DOHH2 (cell line): ENCODE results near the gene HSD17B14.

Experiments used
- H3F3A ChIP-seq: fragments of 200-600 bp; sonication (generic), shearing (Covaris generic); 2 replicates; pipeline ENCODE4 v1.6.0; 2016; ENCODE audit warnings: antibody characterized with exemption, mild to moderate bottlenecking; ENCODE audit not compliant: control insufficient read depth, insufficient read depth
- H3K27ac ChIP-seq: fragments of 200-600 bp; sonication (generic); 2 replicates; pipeline ENCODE4 v1.5.1; 2014; ENCODE audit warnings: low read depth, mild to moderate bottlenecking, low read length, moderate library complexity
- H3K27me3 ChIP-seq: fragments of 200-600 bp; sonication (generic); 2 replicates; pipeline ENCODE4 v1.6.1; 2014; ENCODE audit warnings: mild to moderate bottlenecking, low read length, mixed read lengths; ENCODE audit not compliant: control insufficient read depth
- H3K36me3 ChIP-seq: fragments of 200-600 bp; sonication (generic); 2 replicates; pipeline ENCODE4 v1.6.1; 2014; ENCODE audit warnings: mild to moderate bottlenecking, low read length, moderate library complexity, mixed read lengths; ENCODE audit not compliant: control insufficient read depth
- H3K4me1 ChIP-seq: fragments of 200-600 bp; sonication (generic); 2 replicates; pipeline ENCODE4 v1.6.1; 2014; ENCODE audit warnings: mild to moderate bottlenecking, low read length, mixed read lengths; ENCODE audit not compliant: control insufficient read depth
- H3K4me2 ChIP-seq: fragments of 200-600 bp; sonication (generic); 2 replicates; pipeline ENCODE4 v1.6.0; 2014; ENCODE audit warnings: mild to moderate bottlenecking, low read length, moderate library complexity
- H3K4me3 ChIP-seq: fragments of 200-600 bp; sonication (generic); 2 replicates; pipeline ENCODE4 v1.5.1; 2014; ENCODE audit warnings: mild to moderate bottlenecking, low read length, mixed read lengths
- H3K79me2 ChIP-seq: fragments of 200-600 bp; sonication (generic); 2 replicates; pipeline ENCODE4 v1.6.1; 2014; ENCODE audit warnings: mild to moderate bottlenecking, low read length, mixed read lengths; ENCODE audit not compliant: control insufficient read depth
- H3K9me2 ChIP-seq: fragments of 200-600 bp; sonication (generic); replicated peaks from 2 replicates; pipeline ENCODE4 v1.6.1; 2014; ENCODE audit warnings: mild to moderate bottlenecking, low read length, mixed read lengths; ENCODE audit not compliant: control insufficient read depth
- H3K9me3 ChIP-seq: fragments of 200-600 bp; sonication (generic); 2 replicates; pipeline ENCODE4 v1.6.1; 2014; ENCODE audit warnings: antibody characterized with exemption, low read length, mixed read lengths; ENCODE audit not compliant: control insufficient read depth, insufficient read depth
- H4K20me1 ChIP-seq: fragments of 200-600 bp; sonication (generic); 2 replicates; pipeline ENCODE4 v1.6.0; 2014; ENCODE audit warnings: low read depth, mild to moderate bottlenecking, antibody characterized with exemption, low read length, moderate library complexity; ENCODE audit not compliant: control insufficient read depth, insufficient read depth
- EZH2phosphoT487 ChIP-seq: fragments of 200-600 bp; sonication (generic); IDR thresholded peaks from 2 replicates; pipeline ENCODE4 v1.6.1; 2017; ENCODE audit warnings: borderline replicate concordance, mild to moderate bottlenecking, antibody characterized with exemption, low read length, moderate library complexity, mixed read lengths
- TF ChIP-seq, protein P1 (sequence below): fragments of 200-600 bp; sonication (generic); IDR thresholded peaks from one replicate; pipeline ENCODE4 v1.5.1; 2014; ENCODE audit warnings: antibody characterized with exemption, mild to moderate bottlenecking, low read depth, low read length; ENCODE audit not compliant: poor library complexity, severe bottlenecking

Gene HSD17B14

DNA sequence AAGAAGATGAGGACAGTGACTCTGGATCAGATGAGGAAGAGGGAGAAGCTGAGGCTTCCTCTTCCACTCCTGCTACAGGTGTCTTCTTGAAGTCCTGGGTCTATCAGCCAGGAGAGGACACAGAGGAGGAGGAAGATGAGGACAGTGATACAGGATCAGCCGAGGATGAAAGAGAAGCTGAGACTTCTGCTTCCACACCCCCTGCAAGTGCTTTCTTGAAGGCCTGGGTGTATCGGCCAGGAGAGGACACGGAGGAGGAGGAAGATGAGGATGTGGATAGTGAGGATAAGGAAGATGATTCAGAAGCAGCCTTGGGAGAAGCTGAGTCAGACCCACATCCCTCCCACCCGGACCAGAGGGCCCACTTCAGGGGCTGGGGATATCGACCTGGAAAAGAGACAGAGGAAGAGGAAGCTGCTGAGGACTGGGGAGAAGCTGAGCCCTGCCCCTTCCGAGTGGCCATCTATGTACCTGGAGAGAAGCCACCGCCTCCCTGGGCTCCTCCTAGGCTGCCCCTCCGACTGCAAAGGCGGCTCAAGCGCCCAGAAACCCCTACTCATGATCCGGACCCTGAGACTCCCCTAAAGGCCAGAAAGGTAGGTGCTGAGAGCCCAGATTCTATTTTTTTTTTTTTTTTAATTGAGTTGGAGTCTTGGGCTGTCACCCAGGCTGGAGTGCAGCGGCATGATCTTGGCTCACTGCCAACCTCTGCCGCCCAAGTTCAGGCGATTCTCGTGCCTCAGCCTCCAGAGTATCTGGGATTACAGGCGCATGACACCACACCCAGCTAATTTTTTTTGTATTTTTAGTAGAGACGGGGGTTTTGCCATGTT lies 38.2 kb upstream of the HSD17B14 start:
- Histone ChIP-seq H3K4me2 (peak overlapping the region; percentile 92), H3F3A (peaks cover 54% of the 10 kb centered on the region), H3K9me3 (no peaks in the 10 kb centered on the region), H3K79me2 (peaks cover 42% of the 10 kb centered on the region), H3K4me3 (peak overlapping the region; percentile 100), H3K4me1 (peaks cover 50% of the 10 kb centered on the region), H3K27me3 (no peaks in the 10 kb centered on the region), H4K20me1 (peaks cover 16% of the 10 kb centered on the region; the same call in 1 of the 2 replicates), H3K27ac (peak overlapping the region; percentile 96), H3K36me3 (peaks cover 57% of the 10 kb centered on the region), H3K9me2 (no peaks in the 10 kb centered on the region)
- TF ChIP-seq EZH2phosphoT487: no peak
- TF ChIP-seq, protein P1, sequence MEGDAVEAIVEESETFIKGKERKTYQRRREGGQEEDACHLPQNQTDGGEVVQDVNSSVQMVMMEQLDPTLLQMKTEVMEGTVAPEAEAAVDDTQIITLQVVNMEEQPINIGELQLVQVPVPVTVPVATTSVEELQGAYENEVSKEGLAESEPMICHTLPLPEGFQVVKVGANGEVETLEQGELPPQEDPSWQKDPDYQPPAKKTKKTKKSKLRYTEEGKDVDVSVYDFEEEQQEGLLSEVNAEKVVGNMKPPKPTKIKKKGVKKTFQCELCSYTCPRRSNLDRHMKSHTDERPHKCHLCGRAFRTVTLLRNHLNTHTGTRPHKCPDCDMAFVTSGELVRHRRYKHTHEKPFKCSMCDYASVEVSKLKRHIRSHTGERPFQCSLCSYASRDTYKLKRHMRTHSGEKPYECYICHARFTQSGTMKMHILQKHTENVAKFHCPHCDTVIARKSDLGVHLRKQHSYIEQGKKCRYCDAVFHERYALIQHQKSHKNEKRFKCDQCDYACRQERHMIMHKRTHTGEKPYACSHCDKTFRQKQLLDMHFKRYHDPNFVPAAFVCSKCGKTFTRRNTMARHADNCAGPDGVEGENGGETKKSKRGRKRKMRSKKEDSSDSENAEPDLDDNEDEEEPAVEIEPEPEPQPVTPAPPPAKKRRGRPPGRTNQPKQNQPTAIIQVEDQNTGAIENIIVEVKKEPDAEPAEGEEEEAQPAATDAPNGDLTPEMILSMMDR: no peak

DNA sequence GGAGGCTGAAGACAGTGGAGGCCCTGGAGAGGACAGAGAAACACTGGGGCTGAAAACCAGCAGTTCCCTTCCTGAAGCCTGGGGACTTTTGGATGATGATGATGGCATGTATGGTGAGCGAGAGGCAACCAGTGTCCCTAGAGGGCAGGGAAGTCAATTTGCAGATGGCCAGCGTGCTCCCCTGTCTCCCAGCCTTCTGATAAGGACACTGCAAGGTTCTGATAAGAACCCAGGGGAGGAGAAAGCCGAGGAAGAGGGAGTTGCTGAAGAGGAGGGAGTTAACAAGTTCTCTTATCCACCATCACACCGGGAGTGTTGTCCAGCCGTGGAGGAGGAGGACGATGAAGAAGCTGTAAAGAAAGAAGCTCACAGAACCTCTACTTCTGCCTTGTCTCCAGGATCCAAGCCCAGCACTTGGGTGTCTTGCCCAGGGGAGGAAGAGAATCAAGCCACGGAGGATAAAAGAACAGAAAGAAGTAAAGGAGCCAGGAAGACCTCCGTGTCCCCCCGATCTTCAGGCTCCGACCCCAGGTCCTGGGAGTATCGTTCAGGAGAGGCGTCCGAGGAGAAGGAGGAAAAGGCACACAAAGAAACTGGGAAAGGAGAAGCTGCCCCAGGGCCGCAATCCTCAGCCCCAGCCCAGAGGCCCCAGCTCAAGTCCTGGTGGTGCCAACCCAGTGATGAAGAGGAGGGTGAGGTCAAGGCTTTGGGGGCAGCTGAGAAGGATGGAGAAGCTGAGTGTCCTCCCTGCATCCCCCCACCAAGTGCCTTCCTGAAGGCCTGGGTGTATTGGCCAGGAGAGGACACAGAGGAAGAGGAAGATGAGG lies 37.4 kb upstream of the HSD17B14 start:
- Histone ChIP-seq H3K4me2 (peak overlapping the region; percentile 92), H3F3A (peaks cover 47% of the 10 kb centered on the region), H3K27ac (peak overlapping the region; percentile 96), H3K4me1 (peaks cover 48% of the 10 kb centered on the region), H3K36me3 (peaks cover 57% of the 10 kb centered on the region), H3K9me3 (no peaks in the 10 kb centered on the region), H3K9me2 (no peaks in the 10 kb centered on the region), H3K4me3 (peak overlapping the region; percentile 100), H3K27me3 (no peaks in the 10 kb centered on the region), H4K20me1 (peaks cover 16% of the 10 kb centered on the region; the same call in 1 of the 2 replicates), H3K79me2 (peaks cover 42% of the 10 kb centered on the region)
- TF ChIP-seq, protein P1: no peak
- no peak for TF ChIP-seq EZH2phosphoT487

DNA sequence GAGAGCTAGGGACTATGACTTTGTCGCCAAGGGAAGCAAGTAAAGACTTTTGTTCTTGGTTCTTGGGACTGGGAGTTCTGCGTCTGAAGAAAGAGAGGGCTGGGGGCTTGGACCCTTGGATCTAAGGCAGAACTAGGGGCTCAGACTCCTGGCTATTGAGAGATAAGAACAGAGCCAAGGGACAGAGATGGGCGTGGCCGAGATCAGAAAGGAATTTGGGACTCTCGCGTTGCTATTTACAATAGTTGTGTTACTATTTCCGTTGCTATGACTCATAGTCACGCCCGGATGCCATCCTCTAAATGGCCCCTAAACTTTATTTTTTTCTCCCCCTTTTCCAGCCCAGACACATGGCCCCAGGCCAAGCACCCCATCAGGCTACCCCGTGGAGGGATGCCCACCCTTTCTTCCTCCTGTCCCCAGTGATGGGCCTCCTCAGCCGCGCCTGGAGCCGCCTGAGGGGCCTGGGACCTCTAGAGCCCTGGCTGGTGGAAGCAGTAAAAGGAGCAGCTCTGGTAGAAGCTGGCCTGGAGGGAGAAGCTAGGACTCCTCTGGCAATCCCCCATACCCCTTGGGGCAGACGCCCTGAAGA lies 36.7 kb upstream of the HSD17B14 start:
- H3K79me2 ChIP-seq: peaks cover 38% of the 10 kb centered on the region
- H3K4me1 ChIP-seq: peaks cover 48% of the 10 kb centered on the region

More for the DNA sequence above, 36.7 kb upstream of the HSD17B14 start:
- Histone ChIP-seq H3K27me3 (no peaks in the 10 kb centered on the region), H3K4me2 (peak overlapping the region; percentile 92), H3F3A (peaks cover 41% of the 10 kb centered on the region), H3K36me3 (peaks cover 50% of the 10 kb centered on the region), H3K27ac (peak overlapping the region; percentile 96), H3K9me3 (no peaks in the 10 kb centered on the region), H4K20me1 (peaks cover 16% of the 10 kb centered on the region; the same call in 1 of the 2 replicates), H3K9me2 (no peaks in the 10 kb centered on the region), H3K4me3 (peak overlapping the region; percentile 100)
- no peak for TF ChIP-seq EZH2phosphoT487
- TF ChIP-seq, protein P1: no peak
